ENCODE results near the gene CDH16.

The CDH16 gene

GRCh38 chr16:66869424-66869823 lies 49.3 kb downstream of the CDH16 start:
- Histone ChIP-seq H3K27ac (no peak overlapping the region), H3K4me3 (ENCODE audit: low read depth in 1 of 2, low read length in 1 of 2) (no peak overlapping the region), H3K9me3 (no peaks in the 10 kb centered on the region), H3K27me3 (no peaks in the 10 kb centered on the region), H3K36me3 (no peaks in the 10 kb centered on the region), H3K4me1 (ENCODE audit: control insufficient read depth in 1 of 2, insufficient read depth in 1 of 2, low read depth in 1 of 2, low read length in 1 of 2) (peaks cover 11 to 15% of the 10 kb centered on the region in 2 experiments)
- TF ChIP-seq CTCF (IDR thresholded peaks at IDR 0.05): no peak

- no peaks in the 10 kb centered on the region for H3K27me3 ChIP-seq
- no peaks in the 10 kb centered on the region for H3K36me3 ChIP-seq
- H3K27ac ChIP-seq: no peak overlapping the region
- no peak overlapping the region for H3K4me3 ChIP-seq (ENCODE audit: low read depth in 1 of 2, low read length in 1 of 2)
- H3K4me1 ChIP-seq (ENCODE audit: control insufficient read depth in 1 of 2, insufficient read depth in 1 of 2, low read depth in 1 of 2, low read length in 1 of 2): peaks cover 11 to 12% of the 10 kb centered on the region in 2 experiments
- no peak for TF ChIP-seq CTCF (IDR thresholded peaks at IDR 0.05)
- no peaks in the 10 kb centered on the region for H3K9me3 ChIP-seq
These were observed 55.0 kb downstream of the CDH16 start for GRCh38 chr16:66863707-66864106.

DNA sequence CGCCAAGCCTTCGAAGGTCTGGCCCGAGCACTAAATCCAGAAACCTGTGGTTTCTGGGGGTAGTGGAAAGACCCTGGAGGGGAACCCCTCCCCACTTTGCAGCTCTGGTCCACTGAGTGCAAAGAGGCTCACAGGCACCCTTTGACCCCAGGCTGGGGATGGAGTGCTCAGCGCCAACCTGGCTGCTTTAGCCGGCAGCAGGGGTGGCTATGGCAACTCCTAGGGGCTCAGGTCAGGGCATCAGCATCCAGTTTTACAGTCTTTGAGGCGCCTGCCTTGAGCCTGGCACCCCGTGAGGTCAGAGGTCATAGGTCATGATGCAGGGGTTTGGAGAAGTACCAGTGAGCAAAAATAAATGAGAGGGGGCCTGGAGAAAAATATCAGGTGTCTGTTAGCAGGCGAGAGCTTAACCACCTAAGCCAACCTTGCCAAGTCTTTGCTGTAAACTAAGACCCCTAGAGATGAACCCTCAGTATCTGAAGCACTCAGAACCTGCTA lies 56.6 kb downstream of the CDH16 start:
- Histone ChIP-seq H3K27ac (no peak overlapping the region), H3K27me3 (no peaks in the 10 kb centered on the region), H3K4me3 (ENCODE audit: low read depth in 1 of 2, low read length in 1 of 2) (no peak overlapping the region), H3K9me3 (no peaks in the 10 kb centered on the region), H3K4me1 (ENCODE audit: control insufficient read depth in 1 of 2, insufficient read depth in 1 of 2, low read depth in 1 of 2, low read length in 1 of 2) (peaks cover 11 to 12% of the 10 kb centered on the region in 2 experiments), H3K36me3 (no peaks in the 10 kb centered on the region)
- no peak for TF ChIP-seq CTCF (IDR thresholded peaks at IDR 0.05)

GRCh38 chr16:66859397-66860068 lies 59.2 kb downstream of the CDH16 start:
- Histone ChIP-seq H3K27ac (no peak overlapping the region), H3K4me1 (ENCODE audit: control insufficient read depth in 1 of 2, insufficient read depth in 1 of 2, low read depth in 1 of 2, low read length in 1 of 2) (peaks cover 11 to 12% of the 10 kb centered on the region in 2 experiments), H3K9me3 (no peaks in the 10 kb centered on the region), H3K27me3 (no peaks in the 10 kb centered on the region), H3K36me3 (no peaks in the 10 kb centered on the region), H3K4me3 (ENCODE audit: low read depth in 1 of 2, low read length in 1 of 2) (no peak overlapping the region)
- TF ChIP-seq CTCF (IDR thresholded peaks at IDR 0.05): no peak

GRCh38 chr16:66858740-66859396 lies 59.8 kb downstream of the CDH16 start:
- no peak overlapping the region for H3K4me3 ChIP-seq (ENCODE audit: low read depth in 1 of 2, low read length in 1 of 2)

More at GRCh38 chr16:66858740-66859396, 59.8 kb downstream of the CDH16 start:
- no peaks in the 10 kb centered on the region for H3K27me3 ChIP-seq
- no peaks in the 10 kb centered on the region for H3K9me3 ChIP-seq
- TF ChIP-seq CTCF (IDR thresholded peaks at IDR 0.05): no peak
- H3K36me3 ChIP-seq: no peaks in the 10 kb centered on the region
- H3K27ac ChIP-seq: no peak overlapping the region
- peaks cover 11 to 12% of the 10 kb centered on the region in 2 experiments for H3K4me1 ChIP-seq (ENCODE audit: control insufficient read depth in 1 of 2, insufficient read depth in 1 of 2, low read depth in 1 of 2, low read length in 1 of 2)
